ENCODE data around the gene NRIP2. TPM values are rescaled to one million over a fixed set of nuclear protein-coding genes. Genes with fewer than 3 reads are reported as not detected.

Gene NRIP2
- total RNA-seq, 1 experiment from 2014 or later: 0.15 TPM

- Histone ChIP-seq H3K23ac (ENCODE audit: insufficient read length, low read depth, low read length) (no peak overlapping the region), H3K18ac (ENCODE audit: insufficient read length, low read depth, low read length) (no peak overlapping the region), H3K4me2 (ENCODE audit: insufficient read depth, insufficient read length, low read length) (no peak overlapping the region), H3K27ac (ENCODE audit: insufficient read length, low read depth, low read length) (no peak overlapping the region), H3K4me1 (ENCODE audit: insufficient read depth, low read length) (no peaks in the 10 kb centered on the region), H3K79me1 (ENCODE audit: insufficient read depth, low read depth, low read length, poor library complexity, severe bottlenecking) (no peaks in the 10 kb centered on the region), H2BK120ac (ENCODE audit: low read depth, low read length, poor library complexity, severe bottlenecking) (no peak overlapping the region), H2BK15ac (ENCODE audit: low read depth, low read length) (no peak overlapping the region), H3T11ph (ENCODE audit: low read length) (no peak overlapping the region), H3K79me2 (ENCODE audit: insufficient read depth, low read length) (no peaks in the 10 kb centered on the region), H4K8ac (replicated peaks; ENCODE audit: insufficient read length, low read depth, low read length) (no peak overlapping the region), H3K14ac (ENCODE audit: insufficient read depth, low read length) (no peak overlapping the region), H2AFZ (ENCODE audit: low read length) (no peak overlapping the region), H3K56ac (ENCODE audit: insufficient read length, low read depth, low read length) (no peak overlapping the region), H3K4ac (ENCODE audit: low read depth, low read length) (no peak overlapping the region), H3K9ac (ENCODE audit: extremely low read depth, insufficient read length, low read length) (no peak overlapping the region), H3K27me3 (ENCODE audit: insufficient read depth, low read length) (no peaks in the 10 kb centered on the region), H2BK5ac (ENCODE audit: insufficient read length, low read length) (no peak overlapping the region), H3K23me2 (ENCODE audit: insufficient read length, low read depth, low read length, poor library complexity, severe bottlenecking) (no peaks in the 10 kb centered on the region), H4K20me1 (ENCODE audit: control insufficient read depth, insufficient read depth, insufficient read length) (no peaks in the 10 kb centered on the region), H2BK20ac (ENCODE audit: low read depth, low read length, poor library complexity, severe bottlenecking) (no peak overlapping the region), H2AK5ac (ENCODE audit: insufficient read length, low read length) (no peak overlapping the region), H4K91ac (ENCODE audit: insufficient read length, low read depth, low read length) (no peak overlapping the region), H3K9me3 (ENCODE audit: control insufficient read depth, low read depth, low read length) (no peaks in the 10 kb centered on the region), H4K5ac (ENCODE audit: insufficient read length, low read depth, low read length) (no peak overlapping the region), H2BK12ac (ENCODE audit: insufficient read length, low read depth, low read length) (no peak overlapping the region)
- TF ChIP-seq CTCF (conservative IDR thresholded peaks at IDR 0.05): no peak
- H3K27me3 Mint-ChIP-seq (ENCODE audit: low read depth): peaks cover 1% of the 10 kb centered on the region; the same call in 1 of the 2 replicates
- no peak for DNase-seq
- H3K9me3 Mint-ChIP-seq: no peaks in the 10 kb centered on the region
- peaks cover 1 to 5% (median 4%) of the 10 kb centered on the region in 3 experiments; a peak in 3 of 7 replicates for H3K36me3 Mint-ChIP-seq (ENCODE audit: insufficient read depth in 1 of 3, low read depth in 3 of 3)
- H3K4me1 Mint-ChIP-seq: peaks cover 25 to 31% of the 10 kb centered on the region in 2 experiments
- no peak overlapping the region for H3K27ac Mint-ChIP-seq
- H3K4me3 Mint-ChIP-seq: no peak overlapping the region
- WGBS (ENCODE audit: extremely low coverage, insufficient read length, low lambda C conversion rate): no CpG with 5 or more reads among the region's 6 CpGs
Measured at GRCh38 chr12:2845280-2845679, 10.4 kb upstream of the NRIP2 start.

All from H9 (cell line).